ENCODE results near the gene L3MBTL4.
"Not testable (repeated sequence)": the region's sequence is repeated elsewhere in the genome, so short reads cannot be mapped to it uniquely, and the experiment has no call there.

Gene L3MBTL4

GRCh38 chr18:6297875-6298274, 116.8 kb downstream of the L3MBTL4 start:
- no peak for DNase-seq

GRCh38 chr18:6294148-6294784, 120.4 kb downstream of the L3MBTL4 start:
- DNase-seq = no peak

DNA sequence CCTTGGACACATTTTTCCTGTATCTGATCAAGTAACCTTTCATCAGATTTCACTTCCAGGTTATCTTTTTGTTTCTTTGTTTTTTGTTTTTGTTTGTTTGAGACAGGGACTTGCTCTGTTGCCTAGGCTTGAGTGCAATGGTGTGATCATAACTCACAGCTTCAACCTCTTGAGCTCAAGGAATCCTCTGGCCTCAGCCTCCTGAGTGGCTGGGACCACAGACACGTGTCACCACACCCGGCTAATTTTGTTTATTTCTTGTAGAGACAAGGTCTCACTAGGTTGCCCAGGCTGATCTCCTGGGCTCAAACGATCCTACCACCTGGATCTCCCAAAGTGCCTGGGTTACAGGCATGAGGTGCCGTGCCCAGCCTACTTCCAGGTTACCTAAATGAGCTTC, 124.9 kb downstream of the L3MBTL4 start:
- no peak for DNase-seq

DNA sequence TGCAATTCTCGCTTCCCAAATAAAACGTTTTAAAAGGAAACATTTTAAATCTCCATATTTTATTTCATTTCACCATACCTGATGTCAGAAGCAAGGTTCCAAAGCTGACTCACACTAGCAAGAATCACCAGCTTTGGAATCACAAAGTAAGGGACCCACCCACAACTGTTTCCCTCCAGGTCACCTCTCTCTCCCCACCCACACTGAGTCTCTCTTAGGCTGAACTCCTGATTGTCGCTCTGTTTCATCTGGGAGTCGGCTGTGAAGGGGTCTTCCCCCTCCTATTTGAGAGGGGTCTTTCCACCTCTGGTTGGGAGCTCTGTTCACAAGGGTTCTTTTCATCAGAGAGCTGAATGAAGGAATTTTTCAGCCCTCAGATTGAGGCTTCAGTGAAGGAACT, 128.1 kb downstream of the L3MBTL4 start:
- no peak for DNase-seq

- DNase-seq = no peak
Measured at GRCh38 chr18:6284761-6285160, 129.9 kb downstream of the L3MBTL4 start.

GRCh38 chr18:6284300-6284699, 130.4 kb downstream of the L3MBTL4 start:
- DNase-seq = no peak

DNA sequence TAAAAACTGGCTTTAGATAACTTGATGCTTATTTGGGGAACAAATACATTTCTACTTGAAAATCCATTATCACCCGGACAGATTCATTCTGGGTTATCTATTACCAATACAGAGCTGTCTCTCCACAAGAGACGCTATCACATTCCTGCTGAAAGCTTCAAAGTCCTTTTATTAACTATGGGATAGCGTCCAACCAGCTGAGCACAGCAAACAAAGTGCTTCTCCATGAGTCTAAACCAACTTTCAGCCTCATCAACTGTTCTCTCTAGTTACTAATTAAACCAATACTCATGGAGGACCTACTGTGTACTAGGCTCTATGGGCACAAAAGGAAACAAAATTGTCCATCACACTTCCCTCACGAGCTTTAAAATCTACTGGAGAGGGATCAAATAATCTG, 132.8 kb downstream of the L3MBTL4 start:
- DNase-seq = no peak

DNA sequence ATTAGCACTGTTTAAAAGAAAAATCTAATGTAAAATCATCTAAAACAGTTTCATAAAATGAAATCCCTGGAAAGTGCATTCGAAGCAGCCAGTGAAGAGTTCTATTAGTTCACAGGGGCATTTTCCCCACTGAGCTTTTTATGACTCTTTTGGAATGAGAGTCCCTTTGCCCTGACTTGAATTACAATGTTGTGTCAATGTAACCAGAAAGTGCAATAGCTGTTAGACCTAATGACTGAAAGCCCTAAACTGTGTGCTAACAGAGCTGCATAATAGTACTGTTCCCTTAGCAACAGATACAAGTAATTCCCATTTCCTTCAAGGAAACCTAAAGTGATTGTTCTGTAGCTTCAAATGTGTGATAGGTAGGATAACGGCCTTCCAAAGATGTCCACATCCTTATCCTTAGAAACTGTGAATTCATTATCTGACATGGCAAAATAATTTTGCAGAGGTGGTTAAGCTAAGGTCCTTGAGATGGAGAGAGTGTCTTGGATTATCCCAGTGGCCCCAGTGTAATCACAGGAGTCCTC, 134.4 kb downstream of the L3MBTL4 start:
- no peak for DNase-seq

- no peak for DNase-seq
Measured at GRCh38 chr18:6279308-6279707, 135.4 kb downstream of the L3MBTL4 start.

GRCh38 chr18:6273423-6273822, 141.3 kb downstream of the L3MBTL4 start:
- DNase-seq = no peak

- not testable (repeated sequence) for DNase-seq
Measured at GRCh38 chr18:6272144-6272543, 142.6 kb downstream of the L3MBTL4 start.

DNA sequence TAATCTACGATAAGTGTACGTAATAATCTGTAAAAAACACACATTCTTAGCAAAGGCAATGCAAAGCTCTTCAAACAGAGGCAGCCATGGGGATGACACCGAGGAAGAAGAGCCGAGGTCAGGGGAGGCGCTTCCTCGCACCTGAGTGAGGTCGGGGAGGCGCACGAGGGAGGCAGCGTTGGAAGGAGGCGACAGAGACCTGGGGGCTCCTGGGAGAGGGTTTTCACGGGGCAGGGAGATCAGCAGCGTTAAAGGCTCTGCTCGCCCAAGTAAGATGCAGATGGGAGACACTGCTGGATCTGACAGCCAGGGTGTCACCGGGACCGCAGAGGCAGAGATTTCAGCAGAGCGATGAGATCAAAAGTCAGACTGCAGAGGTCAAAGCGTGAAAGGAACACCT, 143.1 kb downstream of the L3MBTL4 start:
- DNase-seq = no peak

GRCh38 chr18:6270771-6271216, 143.9 kb downstream of the L3MBTL4 start:
- DNase-seq = no peak

DNA sequence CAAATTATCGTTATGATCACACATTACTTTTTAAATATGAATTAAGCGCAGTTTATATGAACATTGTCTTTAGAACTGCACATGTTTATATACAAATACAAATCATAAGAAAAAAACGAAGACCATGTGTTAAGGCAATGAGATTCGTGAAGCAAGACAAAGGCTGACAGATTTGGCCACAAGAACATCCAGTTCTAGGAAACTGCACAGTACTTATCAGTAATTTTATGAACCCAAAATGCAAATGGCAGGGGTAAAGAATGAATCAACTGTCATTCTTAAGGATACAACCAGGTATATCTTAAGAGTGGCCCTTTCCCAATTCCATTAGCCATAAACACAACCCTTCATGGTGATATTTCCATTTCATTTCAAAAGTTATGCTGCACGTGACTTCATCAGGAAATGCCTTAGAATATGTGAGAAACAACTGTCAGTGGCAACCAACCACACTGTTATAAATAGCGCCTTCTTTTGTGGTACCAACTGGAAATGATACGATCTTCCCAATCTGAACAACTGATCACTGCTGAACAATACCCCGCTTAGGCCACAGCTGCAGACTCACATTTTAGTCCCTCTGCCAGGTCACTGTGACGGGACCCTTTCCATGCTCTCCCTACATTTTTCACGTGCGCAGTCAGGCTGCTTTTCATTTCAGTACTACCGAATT, 144.9 kb downstream of the L3MBTL4 start:
- DNase-seq = no peak

DNA sequence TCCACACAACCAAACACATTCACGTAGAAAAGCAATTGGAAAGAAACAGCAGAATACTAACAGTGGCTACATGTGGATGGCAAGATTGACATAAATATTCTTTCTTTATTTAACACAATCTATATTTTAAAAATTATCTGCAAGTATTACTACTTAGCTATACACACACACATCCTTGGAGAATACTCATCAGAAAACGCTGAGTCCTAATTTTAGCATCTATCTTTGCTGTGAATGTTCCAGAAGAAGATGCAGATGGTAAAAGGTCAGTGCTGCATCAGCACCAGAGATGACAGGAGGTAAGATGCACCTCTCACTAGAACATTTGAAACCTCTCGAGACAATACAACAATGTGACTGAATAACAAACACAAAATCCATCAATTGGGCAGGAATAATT, 148.5 kb downstream of the L3MBTL4 start:
- DNase-seq = no peak

GRCh38 chr18:6261938-6262337, 152.8 kb downstream of the L3MBTL4 start:
- no peak for DNase-seq

- DNase-seq = not testable (repeated sequence)
Measured at GRCh38 chr18:6259324-6259723, 155.4 kb downstream of the L3MBTL4 start.

DNA sequence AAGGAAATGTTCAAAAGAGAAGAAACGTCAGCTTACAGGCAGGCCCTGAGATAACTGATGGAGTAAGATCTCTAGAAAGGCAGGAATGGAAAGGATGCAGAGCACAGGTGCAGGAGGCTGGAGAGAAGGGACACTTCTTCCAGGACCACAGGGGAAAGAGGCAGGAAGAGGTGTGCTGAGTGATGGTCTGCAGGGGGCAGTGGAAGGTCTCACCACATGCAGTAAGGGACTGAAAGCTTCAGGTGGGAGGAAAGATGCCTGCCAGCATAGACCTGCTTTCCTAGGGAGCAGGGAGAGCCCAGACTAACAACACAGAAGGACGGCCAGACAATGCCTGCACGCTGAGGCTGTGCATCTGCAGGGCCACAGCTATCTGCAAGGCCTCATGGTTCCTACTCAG, 156.8 kb downstream of the L3MBTL4 start:
- no peak for DNase-seq

DNA sequence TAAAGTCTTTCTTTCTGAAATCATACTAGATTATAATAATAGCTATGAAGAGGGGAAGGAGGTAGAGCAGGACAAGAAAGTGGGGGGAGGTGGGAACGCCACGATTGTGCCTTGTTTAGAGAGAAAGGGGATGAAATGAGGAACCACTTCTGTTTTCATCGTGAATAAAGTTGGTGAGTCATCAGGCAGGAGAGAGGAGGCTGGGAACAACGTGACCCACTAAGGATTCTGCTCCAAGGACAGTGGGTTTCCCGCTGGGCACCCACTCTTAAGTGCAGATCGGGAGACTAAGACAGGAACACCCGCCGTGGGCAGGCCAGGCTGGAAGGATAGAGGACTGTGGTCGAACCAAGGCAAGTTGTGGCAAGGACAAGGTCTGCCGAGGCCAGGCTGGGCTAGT, 158.2 kb downstream of the L3MBTL4 start:
- no peak for DNase-seq

GRCh38 chr18:6255886-6256285, 158.8 kb downstream of the L3MBTL4 start:
- no peak for DNase-seq

DNA sequence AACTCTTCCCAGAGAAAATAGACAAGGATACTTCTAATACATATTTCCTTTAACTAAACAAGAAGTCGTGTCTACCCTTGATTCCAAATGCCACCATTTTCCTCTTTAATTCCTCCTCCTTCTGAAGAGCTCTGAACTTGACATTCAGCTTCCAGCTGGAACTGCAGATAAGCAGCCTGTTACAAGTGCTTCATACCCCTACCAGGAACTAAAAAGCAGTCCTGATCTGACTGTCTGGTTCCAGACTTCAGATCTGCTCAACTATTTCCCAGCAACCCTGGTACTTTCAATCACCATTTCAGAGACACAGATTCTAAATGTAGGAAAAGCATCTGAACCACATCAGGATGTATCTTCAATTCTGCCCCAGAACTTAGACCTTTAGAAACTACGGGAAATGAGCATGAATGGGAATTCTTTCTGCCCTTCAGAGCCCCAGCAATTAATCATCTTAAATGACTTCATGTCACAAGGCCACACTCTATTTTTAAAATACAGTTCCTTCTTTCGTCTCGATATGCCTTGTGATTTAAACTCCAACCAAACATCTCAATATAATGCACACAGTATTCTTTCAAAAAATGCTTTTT, 159.5 kb downstream of the L3MBTL4 start:
- DNase-seq = no peak

- no peak for DNase-seq
Measured at GRCh38 chr18:6254456-6254855, 160.3 kb downstream of the L3MBTL4 start.

DNA sequence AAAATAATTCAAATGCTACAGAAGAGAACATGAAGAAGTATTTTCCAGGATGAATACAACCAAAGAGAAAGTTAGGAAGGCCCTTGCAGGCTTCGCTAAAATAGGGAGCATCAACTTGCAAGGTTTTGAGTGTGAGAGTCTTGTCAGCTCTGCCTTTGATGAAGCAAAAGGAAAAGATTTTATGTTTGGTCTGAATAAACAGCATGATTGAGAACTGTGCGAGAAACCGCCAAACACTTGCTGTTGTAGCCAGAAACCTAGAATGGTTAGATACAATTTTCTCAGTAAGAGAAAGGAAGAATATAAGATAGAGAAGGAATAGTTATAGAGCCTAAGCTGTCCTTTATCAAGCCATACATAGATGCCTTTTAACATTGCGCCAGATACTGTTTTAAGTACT, 163.6 kb downstream of the L3MBTL4 start:
- DNase-seq = no peak

DNA sequence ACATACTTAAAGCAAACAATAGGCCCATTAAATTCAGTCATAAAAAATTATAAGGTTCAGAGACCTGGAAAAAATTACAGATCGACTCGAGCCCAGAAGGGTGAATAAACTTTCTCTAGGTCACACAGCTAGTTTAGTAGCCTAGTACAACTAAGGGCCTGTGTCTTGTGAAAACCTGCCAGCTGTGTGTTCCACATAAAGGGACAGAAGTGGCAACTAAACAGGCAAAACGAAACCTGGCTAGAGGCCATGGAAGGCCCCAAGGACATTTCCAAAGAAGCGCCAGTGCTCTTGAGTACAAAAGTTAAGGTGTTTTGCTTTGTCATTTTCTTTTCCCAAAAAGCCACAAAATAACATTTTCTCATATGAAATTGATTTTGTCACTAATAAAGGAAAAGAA, 164.9 kb downstream of the L3MBTL4 start:
- no peak for DNase-seq

Measured in NCI-H2081 (cell line).